K562 (cell line): ENCODE data around the gene GMPR2. TPM values are rescaled to one million over a fixed set of nuclear protein-coding genes. Genes with fewer than 3 reads are reported as not detected.

Experiments used
- ATAC-seq: fragments of 200-7000 bp; cut with Tn5 transposase; 3 replicates; pipeline ENCODE4 v1.9.1; 2020; ENCODE audit warnings: moderate library complexity
- BruUV-seq: library from RNA; stranded (reverse); fragments of 400-500 nt; replicated peaks from 2 replicates; lab custom pipeline; 2021; lab: Mats Ljungman, UMichigan
- CTCF ChIA-PET: fragments of 300-600 bp; formaldehyde crosslinking; extraction: SDS; loops from one replicate; lab custom pipeline; 2021; ENCODE audit warnings: low intra/inter-chr PET ratio; lab: Yijun Ruan, JAX
- POLR2A ChIA-PET: fragments of 300-600, 350-650 bp; sonication (Branson Sonifier 250); formaldehyde crosslinking; extraction: SDS; loops from one replicate; lab custom pipeline; 2021; ENCODE audit warnings: antibody characterized with exemption, inconsistent platforms; lab: Yijun Ruan, JAX
- DNase-seq, 4 experiments: peaks; one replicate each; pipeline versions ENCODE4 v3.0.0 to v3.0.0-alpha.2; 2011 to 2018; ENCODE audit warnings: low spot score in 3 of 4, mixed read lengths in 3 of 4; ENCODE audit errors: extremely low read depth in 1 of 4
- FAIRE-seq: peaks from 2 replicates; lab custom pipeline; 2011; peaks lifted over from hg19 to GRCh38; lab: Jason Lieb, UNC
- H2AFZ ChIP-seq: 2 replicates; pipeline ENCODE4 v1.6.0; 2011; ENCODE audit warnings: low read depth, low read length, control low read depth, inconsistent platforms
- H3K27ac ChIP-seq: fragments of 200-600 bp; 3 replicates; pipeline ENCODE4 v1.8.0; 2011; ENCODE audit warnings: low read depth, mild to moderate bottlenecking, control low read depth, inconsistent platforms, low read length, moderate library complexity, mixed read lengths; ENCODE audit errors: extremely low read depth
- H3K27me3 ChIP-seq, 2 experiments: fragments of 300-600 bp in 1 of 2; 2 replicates in 1 of 2; 3 replicates in 1 of 2; pipeline versions ENCODE4 v1.6.0 to v1.8.0; 2011; ENCODE audit warnings: inconsistent platforms in 2 of 2, low read length in 2 of 2, mild to moderate bottlenecking in 1 of 2, mixed read lengths in 1 of 2, moderate library complexity in 1 of 2; ENCODE audit not compliant: control insufficient read depth in 2 of 2, insufficient read depth in 2 of 2
- H3K36me3 ChIP-seq: fragments of 300-600 bp; 3 replicates; pipeline ENCODE4 v1.8.0; 2011; ENCODE audit warnings: mild to moderate bottlenecking, low read length, inconsistent platforms; ENCODE audit not compliant: control insufficient read depth, insufficient read depth
- H3K4me1 ChIP-seq, 2 experiments: fragments of 200-600 bp in 1 of 2; replicated peaks in 1 of 2; 2 replicates in 1 of 2; 3 replicates in 1 of 2; pipeline versions ENCODE4 v1.5.1 to v1.8.0; 2011; ENCODE audit warnings: inconsistent platforms in 2 of 2, low read length in 2 of 2, mild to moderate bottlenecking in 1 of 2, mixed read lengths in 1 of 2, moderate library complexity in 1 of 2; ENCODE audit not compliant: control insufficient read depth in 2 of 2, insufficient read depth in 2 of 2
- H3K4me2 ChIP-seq: 2 replicates; pipeline ENCODE4 v1.6.1; 2011; ENCODE audit warnings: low read length, control low read depth, inconsistent platforms, mixed read lengths; ENCODE audit not compliant: insufficient read depth
- H3K4me3 ChIP-seq: fragments of 200-600 bp; sonication (generic), shearing (Covaris generic); 2 replicates; pipeline ENCODE4 v1.5.1; 2016; ENCODE audit warnings: control low read depth, inconsistent platforms
- H3K79me2 ChIP-seq: fragments of 200-600 bp; 3 replicates; pipeline ENCODE4 v1.8.0; 2011; ENCODE audit warnings: low read length, inconsistent platforms; ENCODE audit not compliant: control insufficient read depth, insufficient read depth
- H3K9ac ChIP-seq, 2 experiments: 2 replicates each; pipeline versions ENCODE4 v1.6.0 to v1.6.1; 2011; ENCODE audit warnings: low read depth in 2 of 2, low read length in 2 of 2, control low read depth in 1 of 2, inconsistent platforms in 1 of 2, mild to moderate bottlenecking in 1 of 2, mixed read lengths in 1 of 2; ENCODE audit not compliant: insufficient read depth in 1 of 2
- H3K9me1 ChIP-seq: one replicate; pipeline ENCODE4 v1.6.0; 2011; ENCODE audit warnings: inconsistent platforms, mild to moderate bottlenecking, low read length, moderate library complexity; ENCODE audit not compliant: control insufficient read depth, insufficient read depth
- H3K9me3 ChIP-seq: replicated peaks from 2 replicates; pipeline ENCODE4 v1.5.1; 2011; ENCODE audit warnings: low read depth, low read length, inconsistent platforms; ENCODE audit not compliant: control insufficient read depth, insufficient read depth
- H4K20me1 ChIP-seq: replicated peaks from 2 replicates; pipeline ENCODE4 v1.6.1; 2011; ENCODE audit warnings: low read length, inconsistent platforms, mixed read lengths; ENCODE audit not compliant: control insufficient read depth, insufficient read depth
- CREM ChIP-seq: IDR thresholded peaks from 2 replicates; pipeline ENCODE4 v1.6.1; 2014; ENCODE audit warnings: antibody characterized with exemption, low read depth
- CSDE1 ChIP-seq, 2 experiments: fragments of 450-650 bp; IDR thresholded peaks; 2 replicates each; pipeline ENCODE4 v1.6.1; 2016; ENCODE audit warnings: mild to moderate bottlenecking in 1 of 2
- GATAD2B ChIP-seq: fragments of 450-650 bp; IDR thresholded peaks from 2 replicates; pipeline ENCODE4 v1.6.1; 2017; ENCODE audit warnings: mild to moderate bottlenecking, borderline replicate concordance
- HNRNPLL ChIP-seq: fragments of 200-400 bp; formaldehyde crosslinking; IDR thresholded peaks from 2 replicates; pipeline ENCODE4 v1.6.1; 2017; ENCODE audit warnings: low read length, low read depth, mild to moderate bottlenecking; ENCODE audit not compliant: poor library complexity, severe bottlenecking
- MECOM ChIP-seq: fragments of 250-450 bp; sonication (Bioruptor Pico); IDR thresholded peaks from 2 replicates; pipeline ENCODE4 v1.8.0; 2022; ENCODE audit warnings: inconsistent platforms
- PHF8 ChIP-seq: fragments of 200-600 bp; sonication (generic); IDR thresholded peaks from 2 replicates; pipeline ENCODE4 v1.6.1; 2012; ENCODE audit warnings: mixed run types, mild to moderate bottlenecking, inconsistent platforms, low read length, moderate library complexity, borderline replicate concordance
- SETDB1 ChIP-seq: IDR thresholded peaks from one replicate; pipeline ENCODE4 v1.6.1; 2012; ENCODE audit warnings: low read length, control low read depth, inconsistent platforms
- ZNF407 ChIP-seq: fragments of 450-650 bp; IDR thresholded peaks from 2 replicates; pipeline ENCODE4 v1.6.1; 2016; ENCODE audit warnings: low read depth
- ZNF518B ChIP-seq: fragments of 250-450 bp; sonication (Bioruptor Pico); IDR thresholded peaks from 2 replicates; pipeline ENCODE4 v1.5.0; 2021; ENCODE audit warnings: mild to moderate bottlenecking, moderate library complexity
- ZNF707 ChIP-seq: fragments of 250-450 bp; sonication (Bioruptor Pico); conservative IDR thresholded peaks from 2 replicates; pipeline ENCODE4 v1.8.0; 2022; ENCODE audit warnings: inconsistent platforms, mild to moderate bottlenecking, moderate library complexity
- WGBS: fragments of 100-300 bp; shearing (Covaris generic); methylation state at CpG from one replicate; pipeline ENCODE4 v1.1.6; 2016; ENCODE audit warnings: low coverage, mixed read lengths; ENCODE audit not compliant: insufficient coverage; ENCODE audit errors: missing lambda C conversion rate; 5-methylcytosine and 5-hydroxymethylcytosine counted together
- in situ Hi-C: fragments of 300-500 bp; cut with MboI; formaldehyde crosslinking; loops from 4 replicates; pipeline ENCODE4 v1.15.0; 2018; ENCODE audit warnings: inconsistent platforms, mixed read lengths
- intact Hi-C: fragments of 100-400 bp; cut with micrococcal nuclease; formaldehyde crosslinking; loops from 2 replicates; pipeline ENCODE4 v1.14.2; 2022
- polyA plus RNA-seq, 8 experiments: library from polyadenylated mRNA; depleted of rRNA in 4 of 8; stranded (reverse) in 5 of 8; unstranded in 3 of 8; fragments of >200 nt; fragmentation: Nextera tagmentation in 2 of 8; fragmentation: Illumina TruSeq in 1 of 8; extraction: Ambion mirVana in 2 of 8; extraction: Trizol in 1 of 8; gene quantifications; 2 replicates each; pipeline versions ENCODE4 v1.2.1 to v1.2.3, GENCODE V29; 2011 to 2014; ENCODE audit warnings: inconsistent platforms in 1 of 8, missing spikeins in 1 of 8
- total RNA-seq, 7 experiments: library from RNA; depleted of rRNA in 6 of 7; stranded (reverse); fragments of >200 nt in 6 of 7; fragmentation: Illumina TruSeq in 2 of 7; extraction: Trizol in 2 of 7; gene quantifications; 2 replicates each; pipeline versions ENCODE4 v1.2.1 to v1.2.3, GENCODE V29; 2011 to 2021; ENCODE audit warnings: low replicate concordance in 1 of 7

GMPR2 gene
- total and polyA plus RNA-seq, 9 of the 15 experiments (the other 6 are each of a cell fraction or from before 2014, with no cell fraction given): 26.4 to 67.4 (median 36.3) TPM

DNA sequence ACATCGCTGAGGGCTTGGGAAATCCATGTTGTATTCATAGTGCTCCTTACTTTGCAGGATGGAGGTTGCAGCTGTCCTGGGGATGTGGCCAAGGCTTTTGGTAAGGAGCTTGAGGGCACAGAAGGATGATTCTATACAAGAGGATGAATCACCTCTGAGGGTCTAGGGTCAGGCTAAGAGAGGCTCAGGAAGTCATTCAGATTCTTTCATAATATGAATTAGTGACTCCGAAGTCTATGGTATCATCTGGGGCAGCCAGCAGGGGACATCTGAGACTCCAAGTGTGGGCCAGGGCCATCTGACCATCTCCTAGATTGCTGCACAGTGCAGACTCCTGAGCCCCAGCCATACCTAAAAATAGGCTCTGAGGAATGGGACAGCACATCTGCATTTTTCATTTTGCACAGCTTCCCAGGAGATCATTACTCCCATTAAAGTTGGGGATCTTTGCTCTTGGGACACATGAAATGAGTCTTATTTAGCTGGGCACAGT is 4.8 kb downstream of the GMPR2 start:
- Histone ChIP-seq H3K4me2 (no peak overlapping the region), H2AFZ (no peak overlapping the region), H3K4me3 (no peak overlapping the region), H3K27me3 (no peaks in the 10 kb centered on the region), H3K27ac (no peak overlapping the region), H3K4me1 (peaks cover 12 to 19% of the 10 kb centered on the region in 2 experiments), H3K9me1 (no peaks in the 10 kb centered on the region), H3K9me3 (no peaks in the 10 kb centered on the region), H4K20me1 (no peaks in the 10 kb centered on the region; the same call in 1 of the 2 replicates), H3K79me2 (peaks cover 24% of the 10 kb centered on the region), H3K36me3 (peaks cover 66% of the 10 kb centered on the region), H3K9ac (no peak overlapping the region)
- ChIA-PET CTCF (no interaction called here), POLR2A (no interaction called here)
- DNase-seq (no peak), FAIRE-seq (no peak), ATAC-seq (no peak)
- in situ Hi-C loops: no loop called here
- WGBS: 95% methylated on average over 2 of the region's 2 CpGs
- intact Hi-C loops: no loop called here
- BruUV-seq: no TSS peak
- TF ChIP-seq ZNF407 (no peak), CREM (no peak), PHF8 (no peak), MECOM (CRISPR knock-in tag) (no peak), HNRNPLL (no peak), ZNF707 (CRISPR knock-in tag) (no peak), GATAD2B (no peak), SETDB1 (no peak), ZNF518B (no peak), CSDE1 (IDR thresholded peaks at IDR 0.05) (no peak)
